Glutamatergic neuron (in vitro differentiated cells): ENCODE measurements around the gene STT3B. TPM values are rescaled to one million over a fixed set of nuclear protein-coding genes. Genes with fewer than 3 reads are reported as not detected.
"Not testable (repeated sequence)": the region's sequence is repeated elsewhere in the genome, so short reads cannot be mapped to it uniquely, and the experiment has no call there.

ENCODE experiments used
- DNase-seq: peaks from one replicate; pipeline ENCODE4 v3.0.0; 2022
- H3K27ac Mint-ChIP-seq: one replicate; pipeline ENCODE4 v1.8.0; 2020; ENCODE audit warnings: mild to moderate bottlenecking, mixed read lengths, inconsistent platforms; ENCODE audit not compliant: unreplicated experiment
- H3K27me3 Mint-ChIP-seq: one replicate; pipeline ENCODE4 v1.8.0; 2020; ENCODE audit warnings: mild to moderate bottlenecking, moderate library complexity, mixed read lengths, inconsistent platforms; ENCODE audit not compliant: unreplicated experiment
- H3K36me3 Mint-ChIP-seq: one replicate; pipeline ENCODE4 v1.8.0; 2020; ENCODE audit warnings: mild to moderate bottlenecking, mixed read lengths, inconsistent platforms; ENCODE audit not compliant: unreplicated experiment
- H3K4me1 Mint-ChIP-seq: one replicate; pipeline ENCODE4 v1.8.0; 2020; ENCODE audit warnings: mild to moderate bottlenecking, low read depth, mixed read lengths, inconsistent platforms; ENCODE audit not compliant: unreplicated experiment
- H3K4me3 Mint-ChIP-seq: one replicate; pipeline ENCODE4 v1.8.0; 2020; ENCODE audit warnings: mild to moderate bottlenecking, mixed read lengths, inconsistent platforms; ENCODE audit not compliant: unreplicated experiment
- H3K9me3 Mint-ChIP-seq: one replicate; pipeline ENCODE4 v1.8.0; 2020; ENCODE audit warnings: mild to moderate bottlenecking, moderate library complexity, mixed read lengths, inconsistent platforms; ENCODE audit not compliant: unreplicated experiment
- total RNA-seq: library from RNA; stranded (reverse); fragmentation: NEBNext Ultra II Directional; extraction: Animal tissue kit (Norgen Biotek cat#: 25700); gene quantifications from one replicate; pipeline ENCODE4 v1.2.1, GENCODE V29; 2021; ENCODE audit not compliant: unreplicated experiment
- TF ChIP-seq, protein P1 (sequence below): fragments of 200-600 bp; sonication (generic); IDR thresholded peaks from one replicate; pipeline ENCODE4 v1.5.0; 2021; ENCODE audit not compliant: partially characterized antibody, unreplicated experiment

The STT3B gene
- total RNA-seq, 1 donor from 2014 or later, result 65.1 TPM

DNA sequence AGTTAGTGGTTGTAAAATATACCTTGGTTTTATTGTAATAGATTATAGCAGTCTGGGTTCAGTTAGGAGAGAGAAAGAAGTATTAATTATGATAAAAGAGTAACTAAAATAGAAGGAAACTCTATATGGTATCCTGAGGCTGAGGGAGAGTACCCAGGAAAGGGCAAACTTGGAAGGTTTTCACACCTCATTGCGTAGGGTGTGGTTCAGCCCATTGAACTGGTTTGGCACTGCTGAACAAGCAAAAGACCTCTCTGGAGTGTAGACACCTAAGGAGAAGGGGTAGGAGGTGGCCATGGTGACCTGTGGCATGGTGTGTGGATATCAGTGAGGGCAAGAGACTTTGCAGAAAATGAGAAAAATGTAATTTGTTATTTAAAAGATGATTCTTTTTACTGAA is 63.5 kb downstream of the STT3B start:
- no peaks in the 10 kb centered on the region for H3K4me1 Mint-ChIP-seq
- no peaks in the 10 kb centered on the region for H3K9me3 Mint-ChIP-seq
- H3K36me3 Mint-ChIP-seq, result peaks cover 5% of the 10 kb centered on the region
- H3K27me3 Mint-ChIP-seq, result no peaks in the 10 kb centered on the region
- no peak overlapping the region for H3K4me3 Mint-ChIP-seq
- no peak for DNase-seq
- TF ChIP-seq, protein P1, sequence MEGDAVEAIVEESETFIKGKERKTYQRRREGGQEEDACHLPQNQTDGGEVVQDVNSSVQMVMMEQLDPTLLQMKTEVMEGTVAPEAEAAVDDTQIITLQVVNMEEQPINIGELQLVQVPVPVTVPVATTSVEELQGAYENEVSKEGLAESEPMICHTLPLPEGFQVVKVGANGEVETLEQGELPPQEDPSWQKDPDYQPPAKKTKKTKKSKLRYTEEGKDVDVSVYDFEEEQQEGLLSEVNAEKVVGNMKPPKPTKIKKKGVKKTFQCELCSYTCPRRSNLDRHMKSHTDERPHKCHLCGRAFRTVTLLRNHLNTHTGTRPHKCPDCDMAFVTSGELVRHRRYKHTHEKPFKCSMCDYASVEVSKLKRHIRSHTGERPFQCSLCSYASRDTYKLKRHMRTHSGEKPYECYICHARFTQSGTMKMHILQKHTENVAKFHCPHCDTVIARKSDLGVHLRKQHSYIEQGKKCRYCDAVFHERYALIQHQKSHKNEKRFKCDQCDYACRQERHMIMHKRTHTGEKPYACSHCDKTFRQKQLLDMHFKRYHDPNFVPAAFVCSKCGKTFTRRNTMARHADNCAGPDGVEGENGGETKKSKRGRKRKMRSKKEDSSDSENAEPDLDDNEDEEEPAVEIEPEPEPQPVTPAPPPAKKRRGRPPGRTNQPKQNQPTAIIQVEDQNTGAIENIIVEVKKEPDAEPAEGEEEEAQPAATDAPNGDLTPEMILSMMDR, result no peak
- H3K27ac Mint-ChIP-seq, result no peak overlapping the region

GRCh38 chr3:31600431-31600830 is 67.7 kb downstream of the STT3B start:
- Mint-ChIP-seq H3K4me3 (no peak overlapping the region), H3K27me3 (no peaks in the 10 kb centered on the region), H3K4me1 (no peaks in the 10 kb centered on the region), H3K27ac (no peak overlapping the region), H3K36me3 (peaks cover 11% of the 10 kb centered on the region), H3K9me3 (no peaks in the 10 kb centered on the region)
- TF ChIP-seq, protein P1, result no peak
- no peak for DNase-seq

GRCh38 chr3:31605333-31605732 is 72.6 kb downstream of the STT3B start:
- not testable (repeated sequence) for H3K27me3 Mint-ChIP-seq, DNase-seq, H3K4me3 Mint-ChIP-seq, H3K27ac Mint-ChIP-seq, H3K4me1 Mint-ChIP-seq
- Mint-ChIP-seq H3K36me3 (peaks cover 35% of the 10 kb centered on the region), H3K9me3 (peaks cover 11% of the 10 kb centered on the region)

DNA sequence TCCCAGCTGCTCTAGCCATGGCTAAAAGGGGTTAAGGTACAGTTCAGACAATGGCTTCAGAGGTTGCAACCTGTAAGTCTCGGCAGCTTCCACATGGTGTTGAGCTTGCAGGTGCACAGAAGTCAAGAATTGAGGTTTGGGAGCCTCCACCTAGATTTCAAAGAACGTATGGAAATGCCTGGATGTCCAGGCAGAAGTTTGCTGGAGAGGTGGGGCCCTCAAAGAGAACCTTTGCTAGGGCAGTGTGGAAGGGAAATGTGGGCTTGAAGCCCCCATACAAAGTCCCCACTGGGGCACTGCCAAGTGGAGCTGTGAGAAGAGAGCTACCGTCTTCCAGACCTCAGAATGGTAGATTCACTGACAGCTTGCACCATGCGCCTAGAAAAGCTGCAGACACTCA is 73.7 kb downstream of the STT3B start:
- H3K9me3 Mint-ChIP-seq, result peaks cover 11% of the 10 kb centered on the region
- no peaks in the 10 kb centered on the region for H3K27me3 Mint-ChIP-seq
- TF ChIP-seq, protein P1, result no peak
- DNase-seq, result no peak
- H3K4me3 Mint-ChIP-seq, result no peak overlapping the region
- peaks cover 35% of the 10 kb centered on the region for H3K36me3 Mint-ChIP-seq
- H3K27ac Mint-ChIP-seq, result no peak overlapping the region
- H3K4me1 Mint-ChIP-seq, result no peaks in the 10 kb centered on the region

GRCh38 chr3:31610700-31611275 is 78.1 kb downstream of the STT3B start:
- Mint-ChIP-seq H3K4me1 (no peaks in the 10 kb centered on the region), H3K27ac (no peak overlapping the region), H3K36me3 (peaks cover 21% of the 10 kb centered on the region), H3K9me3 (peaks cover 9% of the 10 kb centered on the region), H3K27me3 (no peaks in the 10 kb centered on the region), H3K4me3 (no peak overlapping the region)
- TF ChIP-seq, protein P1, result no peak
- DNase-seq, result no peak
